HG03025 (cell line): Measurements from ENCODE around the gene MIER2.
"Not testable (repeated sequence)": the region's sequence is repeated elsewhere in the genome, so short reads cannot be mapped to it uniquely, and the experiment has no call there.

Experiments
- ATAC-seq: cut with Tn5 transposase; IDR thresholded peaks from one replicate; pipeline ENCODE4 v1.9.1; 2021; ENCODE audit warnings: mild to moderate bottlenecking, moderate library complexity; ENCODE audit not compliant: unreplicated experiment, low FRiP score

MIER2 gene

GRCh38 chr19:364496-365287, 20.1 kb upstream of the MIER2 start:
- ATAC-seq, result no peak

GRCh38 chr19:362683-363082, 18.1 kb upstream of the MIER2 start:
- no peak for ATAC-seq

- ATAC-seq, result no peak
Measured at GRCh38 chr19:362154-362553, 17.6 kb upstream of the MIER2 start.

- no peak for ATAC-seq
Measured at GRCh38 chr19:359653-359925, 15.0 kb upstream of the MIER2 start.

- not testable (repeated sequence) for ATAC-seq
Measured at GRCh38 chr19:355536-355935, 10.9 kb upstream of the MIER2 start.

- ATAC-seq, result no peak
Measured at GRCh38 chr19:355134-355533, 10.5 kb upstream of the MIER2 start.

GRCh38 chr19:351976-352625, 7.5 kb upstream of the MIER2 start:
- no peak for ATAC-seq

- no peak for ATAC-seq
Measured at GRCh38 chr19:347946-348861, 3.6 kb upstream of the MIER2 start.

GRCh38 chr19:345320-345879, 804 bp upstream of the MIER2 start:
- no peak for ATAC-seq

- ATAC-seq, result no peak
Measured at GRCh38 chr19:343941-344624, 513 bp downstream of the MIER2 start.

- ATAC-seq, result no peak
Measured at GRCh38 chr19:343451-343931, 1.1 kb downstream of the MIER2 start.

GRCh38 chr19:342801-343421, 1.7 kb downstream of the MIER2 start:
- ATAC-seq, result no peak

- no peak for ATAC-seq
Measured at GRCh38 chr19:342128-342455, 2.5 kb downstream of the MIER2 start.

GRCh38 chr19:341386-342127, 3.0 kb downstream of the MIER2 start:
- ATAC-seq, result no peak

- ATAC-seq, result no peak
Measured at GRCh38 chr19:340620-341385, 3.8 kb downstream of the MIER2 start.

GRCh38 chr19:339262-339887, 5.2 kb downstream of the MIER2 start:
- no peak for ATAC-seq

GRCh38 chr19:338421-338820, 6.2 kb downstream of the MIER2 start:
- no peak for ATAC-seq

- ATAC-seq, result no peak
Measured at GRCh38 chr19:336067-336614, 8.5 kb downstream of the MIER2 start.
